HepG2 (cell line): ENCODE measurements around the gene CAPN15. TPM values are rescaled to one million over a fixed set of nuclear protein-coding genes. Genes with fewer than 3 reads are reported as not detected.

Experiments
- BHLHE40 ChIP-seq: IDR thresholded peaks from 2 replicates; pipeline ENCODE4 v1.6.1; 2011; ENCODE audit warnings: low read length, improper control_type of control experiment
- CAMTA2 ChIP-seq: sonication (generic); formaldehyde crosslinking; IDR thresholded peaks from 2 replicates; pipeline ENCODE4 v1.4.0; 2020; ENCODE audit warnings: mild to moderate bottlenecking, missing genetic modification reagents, borderline replicate concordance
- CHCHD3 ChIP-seq: sonication (generic); formaldehyde crosslinking; IDR thresholded peaks from 2 replicates; pipeline ENCODE4 v1.8.0; 2022; ENCODE audit warnings: mild to moderate bottlenecking, missing genetic modification reagents, moderate library complexity
- ESRRA ChIP-seq: sonication (generic); formaldehyde crosslinking; IDR thresholded peaks from 2 replicates; pipeline ENCODE4 v1.5.1; 2020; ENCODE audit warnings: mild to moderate bottlenecking, low read depth, missing genetic modification reagents
- HNRNPUL1 ChIP-seq: fragments of 200-400 bp; formaldehyde crosslinking; IDR thresholded peaks from 2 replicates; pipeline ENCODE4 v1.6.1; 2017; ENCODE audit warnings: low read depth, mild to moderate bottlenecking, low read length, moderate library complexity
- KDM4B ChIP-seq: sonication (generic); formaldehyde crosslinking; IDR thresholded peaks from 2 replicates; pipeline ENCODE4 v1.4.0; 2020; ENCODE audit warnings: missing genetic modification reagents
- KLF11 ChIP-seq: IDR thresholded peaks from 2 replicates; pipeline ENCODE4 v1.6.1; 2016; ENCODE audit warnings: missing compliant biosample characterization
- MIER3 ChIP-seq: IDR thresholded peaks from 2 replicates; pipeline ENCODE4 v1.6.1; 2016; ENCODE audit warnings: missing compliant biosample characterization, borderline replicate concordance
- NCOA2 ChIP-seq: sonication (generic); formaldehyde crosslinking; IDR thresholded peaks from 2 replicates; pipeline ENCODE4 v1.8.0; 2022; ENCODE audit warnings: inconsistent platforms
- NFYB ChIP-seq: sonication (generic); formaldehyde crosslinking; IDR thresholded peaks from 2 replicates; pipeline ENCODE4 v1.4.0; 2020; ENCODE audit warnings: missing genetic modification reagents
- NR2F2 ChIP-seq: IDR thresholded peaks from 2 replicates; pipeline ENCODE4 v1.6.1; 2012; ENCODE audit warnings: low read depth, inconsistent platforms, borderline replicate concordance
- RFX3 ChIP-seq: IDR thresholded peaks from 2 replicates; pipeline ENCODE4 v1.6.1; 2016; ENCODE audit warnings: missing biosample characterization, missing genetic modification reagents
- SATB2 ChIP-seq: sonication (generic); formaldehyde crosslinking; IDR thresholded peaks from 2 replicates; pipeline ENCODE4 v1.5.0; 2020; ENCODE audit warnings: missing genetic modification reagents
- SMAD9 ChIP-seq: sonication (generic); formaldehyde crosslinking; IDR thresholded peaks from 2 replicates; pipeline ENCODE4 v1.5.1; 2020; ENCODE audit warnings: mild to moderate bottlenecking, missing genetic modification reagents
- SSRP1 ChIP-seq: IDR thresholded peaks from 2 replicates; pipeline ENCODE4 v1.6.1; 2016; ENCODE audit warnings: control low read depth
- ZFP36L1 ChIP-seq: sonication (generic); formaldehyde crosslinking; IDR thresholded peaks from 2 replicates; pipeline ENCODE4 v1.8.0; 2022; ENCODE audit warnings: mild to moderate bottlenecking, missing genetic modification reagents, moderate library complexity
- ZNF296 ChIP-seq: sonication (generic); formaldehyde crosslinking; conservative IDR thresholded peaks from 2 replicates; pipeline ENCODE4 v1.5.0; 2020; ENCODE audit warnings: mild to moderate bottlenecking, missing genetic modification reagents
- ZNF382 ChIP-seq: sonication (generic); formaldehyde crosslinking; IDR thresholded peaks from 2 replicates; pipeline ENCODE4 v1.5.0; 2020; ENCODE audit warnings: missing genetic modification reagents, mild to moderate bottlenecking, borderline replicate concordance
- ZNF644 ChIP-seq: IDR thresholded peaks from 2 replicates; pipeline ENCODE4 v1.6.1; 2016; ENCODE audit warnings: low read depth
- polyA plus RNA-seq, 8 experiments: library from polyadenylated mRNA; depleted of rRNA in 3 of 8; stranded (reverse) in 7 of 8; unstranded in 1 of 8; fragments of >200 nt; fragmentation: Illumina TruSeq in 4 of 8; extraction: Trizol in 4 of 8; gene quantifications; 2 replicates each; pipeline versions ENCODE4 v1.2.1 to v1.2.3, GENCODE V29; 2011 to 2016; ENCODE audit warnings: low read depth in 4 of 8, missing spikeins in 1 of 8, mixed read lengths in 1 of 8; ENCODE audit not compliant: insufficient read depth in 1 of 8
- total RNA-seq, 5 experiments: library from RNA; depleted of rRNA; stranded (reverse); fragments of >200 nt; fragmentation: Illumina TruSeq; extraction: Trizol; gene quantifications; 2 replicates each; pipeline ENCODE4 v1.2.3, GENCODE V29; 2016; ENCODE audit warnings: low read depth in 1 of 5
- TF ChIP-seq, protein P1 (sequence below): sonication (generic); formaldehyde crosslinking; conservative IDR thresholded peaks from 2 replicates; pipeline ENCODE4 v1.4.0; 2020; ENCODE audit warnings: missing genetic modification reagents
- TF ChIP-seq, protein P2 (sequence below): sonication (generic); formaldehyde crosslinking; IDR thresholded peaks from 2 replicates; pipeline ENCODE4 v1.9.0; 2022; ENCODE audit warnings: low read depth, missing genetic modification reagents
- TF ChIP-seq, protein P3 (sequence below): sonication (generic); formaldehyde crosslinking; IDR thresholded peaks from 2 replicates; pipeline ENCODE4 v1.4.0; 2020; ENCODE audit warnings: missing genetic modification reagents
- TF ChIP-seq, protein P4 (sequence below): sonication (generic); formaldehyde crosslinking; IDR thresholded peaks from 2 replicates; pipeline ENCODE4 v1.8.0; 2022; ENCODE audit warnings: missing genetic modification reagents, mild to moderate bottlenecking, borderline replicate concordance
- TF ChIP-seq, protein P5 (sequence below): sonication (generic); formaldehyde crosslinking; IDR thresholded peaks from 2 replicates; pipeline ENCODE4 v1.4.0; 2020; ENCODE audit warnings: missing genetic modification reagents
- TF ChIP-seq, protein P6 (sequence below): sonication (generic); formaldehyde crosslinking; IDR thresholded peaks from 2 replicates; pipeline ENCODE4 v1.8.1; 2023; ENCODE audit warnings: missing genetic modification reagents, mild to moderate bottlenecking, borderline replicate concordance

Gene CAPN15
- total and polyA plus RNA-seq, 2 of the 13 experiments (the other 11 are each of a cell fraction or from before 2014, with no cell fraction given): 14.9 to 24.5 TPM

DNA sequence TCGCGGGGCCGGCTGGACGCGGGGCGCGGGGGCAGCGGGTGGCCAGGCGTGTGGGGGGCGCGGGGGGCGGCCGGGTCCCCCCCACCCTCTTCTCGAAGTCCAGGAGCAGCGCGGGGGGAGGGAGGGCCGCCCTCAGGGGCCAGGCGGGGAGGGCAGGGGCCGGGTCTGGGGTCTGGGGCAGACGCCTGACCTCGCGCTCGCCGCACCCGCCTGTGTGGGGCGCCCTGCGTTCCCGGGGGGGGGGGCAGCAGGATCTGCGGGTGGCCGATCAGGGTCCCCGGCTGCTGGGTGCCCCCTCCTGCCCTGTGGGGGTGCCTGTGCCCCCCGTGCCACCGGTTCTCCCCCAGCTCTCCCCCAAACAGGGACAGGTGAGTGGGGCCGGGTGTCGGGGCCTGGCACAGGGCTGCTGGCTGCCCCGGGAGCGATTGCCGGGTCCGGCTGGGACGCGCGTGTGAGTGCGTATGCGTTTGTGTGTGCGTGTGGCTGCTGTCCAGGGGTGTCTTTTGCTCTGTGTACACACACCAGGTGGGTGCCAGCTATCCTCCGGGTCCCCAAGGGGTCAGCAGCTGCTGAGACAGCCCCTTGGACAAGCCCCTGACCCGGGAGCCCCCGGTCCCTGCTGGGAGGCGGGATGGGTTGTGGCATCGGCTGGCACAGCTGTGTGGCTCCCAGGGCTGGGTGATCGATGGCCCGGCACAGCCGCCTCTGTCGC is 33.3 kb downstream of the CAPN15 start (continued):
- TF ChIP-seq SMAD9 (CRISPR knock-in tag): no peak
- no peak for TF ChIP-seq MIER3 (CRISPR knock-in tag)
- TF ChIP-seq, protein P1, sequence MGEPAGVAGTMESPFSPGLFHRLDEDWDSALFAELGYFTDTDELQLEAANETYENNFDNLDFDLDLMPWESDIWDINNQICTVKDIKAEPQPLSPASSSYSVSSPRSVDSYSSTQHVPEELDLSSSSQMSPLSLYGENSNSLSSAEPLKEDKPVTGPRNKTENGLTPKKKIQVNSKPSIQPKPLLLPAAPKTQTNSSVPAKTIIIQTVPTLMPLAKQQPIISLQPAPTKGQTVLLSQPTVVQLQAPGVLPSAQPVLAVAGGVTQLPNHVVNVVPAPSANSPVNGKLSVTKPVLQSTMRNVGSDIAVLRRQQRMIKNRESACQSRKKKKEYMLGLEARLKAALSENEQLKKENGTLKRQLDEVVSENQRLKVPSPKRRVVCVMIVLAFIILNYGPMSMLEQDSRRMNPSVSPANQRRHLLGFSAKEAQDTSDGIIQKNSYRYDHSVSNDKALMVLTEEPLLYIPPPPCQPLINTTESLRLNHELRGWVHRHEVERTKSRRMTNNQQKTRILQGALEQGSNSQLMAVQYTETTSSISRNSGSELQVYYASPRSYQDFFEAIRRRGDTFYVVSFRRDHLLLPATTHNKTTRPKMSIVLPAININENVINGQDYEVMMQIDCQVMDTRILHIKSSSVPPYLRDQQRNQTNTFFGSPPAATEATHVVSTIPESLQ (CRISPR knock-in tag): no peak
- TF ChIP-seq, protein P2, sequence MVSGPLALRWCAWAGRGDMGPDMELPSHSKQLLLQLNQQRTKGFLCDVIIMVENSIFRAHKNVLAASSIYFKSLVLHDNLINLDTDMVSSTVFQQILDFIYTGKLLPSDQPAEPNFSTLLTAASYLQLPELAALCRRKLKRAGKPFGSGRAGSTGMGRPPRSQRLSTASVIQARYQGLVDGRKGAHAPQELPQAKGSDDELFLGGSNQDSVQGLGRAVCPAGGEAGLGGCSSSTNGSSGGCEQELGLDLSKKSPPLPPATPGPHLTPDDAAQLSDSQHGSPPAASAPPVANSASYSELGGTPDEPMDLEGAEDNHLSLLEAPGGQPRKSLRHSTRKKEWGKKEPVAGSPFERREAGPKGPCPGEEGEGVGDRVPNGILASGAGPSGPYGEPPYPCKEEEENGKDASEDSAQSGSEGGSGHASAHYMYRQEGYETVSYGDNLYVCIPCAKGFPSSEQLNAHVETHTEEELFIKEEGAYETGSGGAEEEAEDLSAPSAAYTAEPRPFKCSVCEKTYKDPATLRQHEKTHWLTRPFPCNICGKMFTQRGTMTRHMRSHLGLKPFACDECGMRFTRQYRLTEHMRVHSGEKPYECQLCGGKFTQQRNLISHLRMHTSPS (CRISPR knock-in tag): peak; percentile 55; the same call in 1 of the 2 replicates
- no peak for TF ChIP-seq ZNF644
- TF ChIP-seq, protein P3, sequence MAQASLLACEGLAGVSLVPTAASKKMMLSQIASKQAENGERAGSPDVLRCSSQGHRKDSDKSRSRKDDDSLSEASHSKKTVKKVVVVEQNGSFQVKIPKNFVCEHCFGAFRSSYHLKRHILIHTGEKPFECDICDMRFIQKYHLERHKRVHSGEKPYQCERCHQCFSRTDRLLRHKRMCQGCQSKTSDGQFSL: peak; percentile 50; the same call in 1 of the 2 replicates
- no peak for TF ChIP-seq KDM4B (CRISPR knock-in tag)
- TF ChIP-seq, protein P4, sequence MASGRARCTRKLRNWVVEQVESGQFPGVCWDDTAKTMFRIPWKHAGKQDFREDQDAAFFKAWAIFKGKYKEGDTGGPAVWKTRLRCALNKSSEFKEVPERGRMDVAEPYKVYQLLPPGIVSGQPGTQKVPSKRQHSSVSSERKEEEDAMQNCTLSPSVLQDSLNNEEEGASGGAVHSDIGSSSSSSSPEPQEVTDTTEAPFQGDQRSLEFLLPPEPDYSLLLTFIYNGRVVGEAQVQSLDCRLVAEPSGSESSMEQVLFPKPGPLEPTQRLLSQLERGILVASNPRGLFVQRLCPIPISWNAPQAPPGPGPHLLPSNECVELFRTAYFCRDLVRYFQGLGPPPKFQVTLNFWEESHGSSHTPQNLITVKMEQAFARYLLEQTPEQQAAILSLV (CRISPR knock-in tag): no peak
- no peak for TF ChIP-seq NFYB (CRISPR knock-in tag)
- TF ChIP-seq CAMTA2 (CRISPR knock-in tag): no peak
- TF ChIP-seq BHLHE40: no peak
- no peak for TF ChIP-seq ESRRA (CRISPR knock-in tag)
- TF ChIP-seq CHCHD3 (CRISPR knock-in tag): no peak
- TF ChIP-seq, protein P5, sequence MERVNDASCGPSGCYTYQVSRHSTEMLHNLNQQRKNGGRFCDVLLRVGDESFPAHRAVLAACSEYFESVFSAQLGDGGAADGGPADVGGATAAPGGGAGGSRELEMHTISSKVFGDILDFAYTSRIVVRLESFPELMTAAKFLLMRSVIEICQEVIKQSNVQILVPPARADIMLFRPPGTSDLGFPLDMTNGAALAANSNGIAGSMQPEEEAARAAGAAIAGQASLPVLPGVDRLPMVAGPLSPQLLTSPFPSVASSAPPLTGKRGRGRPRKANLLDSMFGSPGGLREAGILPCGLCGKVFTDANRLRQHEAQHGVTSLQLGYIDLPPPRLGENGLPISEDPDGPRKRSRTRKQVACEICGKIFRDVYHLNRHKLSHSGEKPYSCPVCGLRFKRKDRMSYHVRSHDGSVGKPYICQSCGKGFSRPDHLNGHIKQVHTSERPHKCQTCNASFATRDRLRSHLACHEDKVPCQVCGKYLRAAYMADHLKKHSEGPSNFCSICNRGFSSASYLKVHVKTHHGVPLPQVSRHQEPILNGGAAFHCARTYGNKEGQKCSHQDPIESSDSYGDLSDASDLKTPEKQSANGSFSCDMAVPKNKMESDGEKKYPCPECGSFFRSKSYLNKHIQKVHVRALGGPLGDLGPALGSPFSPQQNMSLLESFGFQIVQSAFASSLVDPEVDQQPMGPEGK (CRISPR knock-in tag): peak; percentile 26; the same call in 1 of the 2 replicates
- no peak for TF ChIP-seq KLF11
- no peak for TF ChIP-seq HNRNPUL1
- TF ChIP-seq ZNF382 (CRISPR knock-in tag): no peak
- TF ChIP-seq SATB2 (CRISPR knock-in tag): no peak
- 0 out of 2 replicates have a peak, but pooled peaks have one; percentile 63 for TF ChIP-seq ZNF296 (CRISPR knock-in tag)
- TF ChIP-seq, protein P6, sequence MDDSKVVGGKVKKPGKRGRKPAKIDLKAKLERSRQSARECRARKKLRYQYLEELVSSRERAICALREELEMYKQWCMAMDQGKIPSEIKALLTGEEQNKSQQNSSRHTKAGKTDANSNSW: no peak
- TF ChIP-seq RFX3 (CRISPR knock-in tag): no peak
- no peak for TF ChIP-seq SSRP1 (CRISPR knock-in tag)
- no peak for TF ChIP-seq ZFP36L1 (CRISPR knock-in tag)
- no peak for TF ChIP-seq NR2F2
- no peak for TF ChIP-seq NCOA2
